ENCODE data around the gene TEX53.

The TEX53 gene

GRCh38 chr9:114668146-114668545 lies 10.5 kb upstream of the TEX53 start:
- no peak for ATAC-seq
- TF ChIP-seq OSR1 (CRISPR knock-in tag; IDR thresholded peaks at IDR 0.05) (no peak), POU6F1 (CRISPR knock-in tag; IDR thresholded peaks at IDR 0.05; ENCODE audit: borderline replicate concordance, low read depth) (no peak), PPARA (CRISPR knock-in tag; IDR thresholded peaks at IDR 0.05; ENCODE audit: borderline replicate concordance) (no peak), ZFP30 (CRISPR knock-in tag; IDR thresholded peaks at IDR 0.05) (no peak), PATZ1 (CRISPR knock-in tag; IDR thresholded peaks at IDR 0.05; ENCODE audit: borderline replicate concordance) (no peak), BACH2 (CRISPR knock-in tag; IDR thresholded peaks at IDR 0.05; ENCODE audit: borderline replicate concordance) (no peak)

GRCh38 chr9:114666851-114667250 lies 9.2 kb upstream of the TEX53 start:
- ATAC-seq: no peak; the same call in 2 of the 3 replicates
- TF ChIP-seq PPARA (CRISPR knock-in tag; IDR thresholded peaks at IDR 0.05; ENCODE audit: borderline replicate concordance) (no peak), OSR1 (CRISPR knock-in tag; IDR thresholded peaks at IDR 0.05) (no peak)

- no peak for TF ChIP-seq CSDC2 (CRISPR knock-in tag; IDR thresholded peaks at IDR 0.05)
- no peak for TF ChIP-seq ZC3H10 (CRISPR knock-in tag; IDR thresholded peaks at IDR 0.05)
- TF ChIP-seq BACH2 (CRISPR knock-in tag; IDR thresholded peaks at IDR 0.05; ENCODE audit: borderline replicate concordance): no peak
- no peak for TF ChIP-seq ESRRG (CRISPR knock-in tag; IDR thresholded peaks at IDR 0.05)
- TF ChIP-seq ISL1 (CRISPR knock-in tag; IDR thresholded peaks at IDR 0.05): no peak
- TF ChIP-seq GLIS3 (CRISPR knock-in tag; IDR thresholded peaks at IDR 0.05): no peak
- TF ChIP-seq TCF4 (CRISPR knock-in tag; IDR thresholded peaks at IDR 0.05; ENCODE audit: borderline replicate concordance): no peak
- TF ChIP-seq OSR1 (CRISPR knock-in tag; IDR thresholded peaks at IDR 0.05): no peak
- no peak for TF ChIP-seq ZFP3 (CRISPR knock-in tag; IDR thresholded peaks at IDR 0.05)
- no peak for ATAC-seq
Observed at GRCh38 chr9:114666401-114666800, 8.8 kb upstream of the TEX53 start.

GRCh38 chr9:114664181-114664580 lies 6.6 kb upstream of the TEX53 start:
- no peak for TF ChIP-seq RARB (CRISPR knock-in tag; IDR thresholded peaks at IDR 0.05)
- TF ChIP-seq ZFP3 (CRISPR knock-in tag; IDR thresholded peaks at IDR 0.05): no peak
- TF ChIP-seq TSHZ2 (CRISPR knock-in tag; IDR thresholded peaks at IDR 0.05): no peak
- no peak for TF ChIP-seq TCF4 (CRISPR knock-in tag; IDR thresholded peaks at IDR 0.05; ENCODE audit: borderline replicate concordance)
- no peak for TF ChIP-seq PPARA (CRISPR knock-in tag; IDR thresholded peaks at IDR 0.05; ENCODE audit: borderline replicate concordance)
- no peak for TF ChIP-seq ZFP30 (CRISPR knock-in tag; IDR thresholded peaks at IDR 0.05)
- no peak for TF ChIP-seq ZC3H10 (CRISPR knock-in tag; IDR thresholded peaks at IDR 0.05)
- TF ChIP-seq ARNTL (CRISPR knock-in tag; IDR thresholded peaks at IDR 0.05; ENCODE audit: borderline replicate concordance, low read depth): no peak
- no peak for TF ChIP-seq ZNF565 (CRISPR knock-in tag; conservative IDR thresholded peaks at IDR 0.05; ENCODE audit: low read depth)
- TF ChIP-seq SNAI2 (CRISPR knock-in tag; IDR thresholded peaks at IDR 0.05): no peak
- no peak for TF ChIP-seq CSRNP3 (CRISPR knock-in tag; IDR thresholded peaks at IDR 0.05)
- TF ChIP-seq CREB5 (CRISPR knock-in tag; IDR thresholded peaks at IDR 0.05; ENCODE audit: low read depth): no peak
- TF ChIP-seq GLIS3 (CRISPR knock-in tag; IDR thresholded peaks at IDR 0.05): no peak
- TF ChIP-seq OSR1 (CRISPR knock-in tag; IDR thresholded peaks at IDR 0.05): no peak
- TF ChIP-seq POU6F1 (CRISPR knock-in tag; IDR thresholded peaks at IDR 0.05; ENCODE audit: borderline replicate concordance, low read depth): no peak
- TF ChIP-seq BACH2 (CRISPR knock-in tag; IDR thresholded peaks at IDR 0.05; ENCODE audit: borderline replicate concordance): no peak
- TF ChIP-seq CSDC2 (CRISPR knock-in tag; IDR thresholded peaks at IDR 0.05): no peak
- TF ChIP-seq ESRRG (CRISPR knock-in tag; IDR thresholded peaks at IDR 0.05): no peak
- no peak for ATAC-seq

All from SK-N-SH treated with all-trans-retinoic acid at 6 μM for 48 hours (cell line).